GM23248 (cell line): ENCODE results near the gene CAST.

Experiments
- EZH2 ChIP-seq: fragments of 200-600 bp; sonication (generic); IDR thresholded peaks from 2 replicates; pipeline ENCODE4 v1.6.1; 2018; ENCODE audit warnings: antibody characterized with exemption, mild to moderate bottlenecking; ENCODE audit not compliant: insufficient read depth, poor library complexity, severe bottlenecking
- EZH2phosphoT487 ChIP-seq: fragments of 200-600 bp; sonication (generic); IDR thresholded peaks from 2 replicates; pipeline ENCODE4 v1.6.1; 2018; ENCODE audit warnings: antibody characterized with exemption, moderate library complexity, mild to moderate bottlenecking, low read depth; ENCODE audit not compliant: insufficient read depth

- TF ChIP-seq EZH2 = no peak
- 0 out of 2 replicates have a peak, but pooled peaks have one; percentile 24 for TF ChIP-seq EZH2phosphoT487
These were observed 161.8 kb downstream of the CAST start for GRCh38 chr5:96823900-96824380.
